Measurements from ENCODE around the gene MRPL21. TPM values are rescaled to one million over a fixed set of nuclear protein-coding genes. Genes with fewer than 3 reads are reported as not detected.
"Not testable (repeated sequence)": the region's sequence is repeated elsewhere in the genome, so short reads cannot be mapped to it uniquely, and the experiment has no call there.

Gene MRPL21
- polyA plus RNA-seq, 4 donors, result 61.4 to 135 (median 99.9) TPM

DNA sequence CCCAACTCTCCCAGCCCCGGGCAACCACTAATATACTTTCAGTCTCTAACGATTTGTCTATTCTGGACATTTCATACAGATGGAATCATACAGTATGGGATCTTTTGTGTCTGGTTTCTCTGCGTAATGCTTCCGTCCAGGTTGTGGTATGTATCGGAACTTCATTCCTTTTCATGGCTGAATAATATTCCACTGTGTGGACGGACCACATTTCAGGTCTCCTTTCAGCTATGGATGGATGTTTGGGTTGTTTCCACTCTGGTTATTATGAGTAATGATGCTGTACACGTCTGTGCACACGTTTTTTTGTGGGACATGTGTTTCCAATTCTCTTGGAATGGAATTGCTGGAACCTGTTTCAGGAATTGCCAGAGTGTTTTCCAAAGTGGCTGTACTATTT is 44.5 kb downstream of the MRPL21 start:
- DNase-seq (no peak), FAIRE-seq (no peak)
- Histone ChIP-seq H3K27ac (ENCODE audit: low read depth in 1 of 3, low read length in 2 of 3) (no peak overlapping the region), H3K9me3 (ENCODE audit: control insufficient read depth in 2 of 2, insufficient read depth in 1 of 2, low read depth in 1 of 2, low read length in 1 of 2) (peaks cover 3 to 8% of the 10 kb centered on the region in 2 donors), H3K4me1 (ENCODE audit: control insufficient read depth in 3 of 3, insufficient read depth in 2 of 3, low read depth in 1 of 3, low read length in 2 of 3) (peaks cover 4 to 36% (median 12%) of the 10 kb centered on the region in 3 donors), H3K4me3 (ENCODE audit: low read depth in 1 of 3, low read length in 3 of 3) (no peak overlapping the region), H3K36me3 (ENCODE audit: control insufficient read depth in 3 of 3, insufficient read depth in 2 of 3, low read depth in 1 of 3, low read length in 3 of 3) (peaks cover 0 to 4% (median 0%) of the 10 kb centered on the region in 3 donors), H3K27me3 (ENCODE audit: control insufficient read depth in 3 of 3, insufficient read depth in 3 of 3, low read length in 3 of 3) (peaks cover 0 to 6% (median 0%) of the 10 kb centered on the region in 3 donors)
- 87 to 88% (median 87%) methylated on average over 8 of the region's 8 CpGs for WGBS, 3 donors

GRCh38 chr11:68857037-68857586 is 46.5 kb downstream of the MRPL21 start:
- WGBS, 3 donors, result 30 to 63% (median 31%) methylated on average over 8 of the region's 8 CpGs
- peaks cover 0 to 14% (median 5%) of the 10 kb centered on the region in 3 donors for H3K27me3 ChIP-seq (ENCODE audit: control insufficient read depth in 3 of 3, insufficient read depth in 3 of 3, low read length in 3 of 3)
- H3K36me3 ChIP-seq (ENCODE audit: control insufficient read depth in 3 of 3, insufficient read depth in 2 of 3, low read depth in 1 of 3, low read length in 3 of 3), result no peaks in the 10 kb centered on the region
- DNase-seq, result no peak
- H3K27ac ChIP-seq (ENCODE audit: low read depth in 1 of 3, low read length in 2 of 3), result peak overlapping the region; percentile 48 to 89 (median 65)
- peaks cover 0 to 4% of the 10 kb centered on the region in 2 donors for H3K9me3 ChIP-seq (ENCODE audit: control insufficient read depth in 2 of 2, insufficient read depth in 1 of 2, low read depth in 1 of 2, low read length in 1 of 2)
- H3K4me3 ChIP-seq (ENCODE audit: low read depth in 1 of 3, low read length in 3 of 3), result no peak overlapping the region
- H3K4me1 ChIP-seq (ENCODE audit: control insufficient read depth in 3 of 3, insufficient read depth in 2 of 3, low read depth in 1 of 3, low read length in 2 of 3), result peaks cover 4 to 34% (median 8%) of the 10 kb centered on the region in 3 donors
- FAIRE-seq, result no peak

DNA sequence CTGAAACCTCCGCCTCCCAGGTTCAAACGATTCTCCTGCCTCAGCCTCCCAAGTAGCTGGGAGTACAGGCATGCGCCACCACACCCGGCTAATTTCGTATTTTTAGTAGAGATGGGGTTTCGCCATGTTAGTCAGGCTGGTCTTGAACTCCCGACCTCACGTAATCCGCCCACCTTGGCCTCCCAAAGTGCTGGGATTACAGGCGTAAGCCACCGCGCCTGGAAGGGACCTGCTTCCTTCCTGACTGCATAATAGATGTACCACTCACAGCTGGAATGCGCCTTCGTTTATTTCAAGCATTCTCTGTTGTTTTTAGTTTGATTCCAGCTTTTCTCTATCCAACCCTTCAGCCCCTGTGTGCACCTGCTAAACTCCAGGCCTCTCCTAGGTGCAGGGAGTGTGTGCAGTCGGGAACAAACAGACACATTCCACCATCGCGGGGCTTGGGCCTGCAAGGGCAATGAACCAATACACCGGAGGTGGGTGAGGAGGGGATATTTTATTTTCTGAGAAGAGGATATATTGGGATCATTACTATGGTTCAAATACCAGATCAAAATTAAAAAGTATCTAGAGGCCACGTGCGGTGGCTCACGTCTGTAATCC is 47.1 kb downstream of the MRPL21 start:
- DNase-seq; H3K4me3 ChIP-seq (ENCODE audit: low read depth in 1 of 3, low read length in 3 of 3); H3K9me3 ChIP-seq (ENCODE audit: control insufficient read depth in 2 of 2, insufficient read depth in 1 of 2, low read depth in 1 of 2, low read length in 1 of 2); H3K36me3 ChIP-seq (ENCODE audit: control insufficient read depth in 3 of 3, insufficient read depth in 2 of 3, low read depth in 1 of 3, low read length in 3 of 3); FAIRE-seq: not testable (repeated sequence)
- Histone ChIP-seq H3K27ac (ENCODE audit: low read depth in 1 of 3, low read length in 2 of 3) (peak overlapping the region; percentile 48 to 89 (median 65)), H3K4me1 (ENCODE audit: control insufficient read depth in 3 of 3, insufficient read depth in 2 of 3, low read depth in 1 of 3, low read length in 2 of 3) (peaks cover 4 to 34% (median 8%) of the 10 kb centered on the region in 3 donors), H3K27me3 (ENCODE audit: control insufficient read depth in 3 of 3, insufficient read depth in 3 of 3, low read length in 3 of 3) (peaks cover 0 to 14% (median 5%) of the 10 kb centered on the region in 3 donors)
- 84 to 89% (median 87%) methylated on average over 21 of the region's 21 CpGs for WGBS, 3 donors

- H3K4me1 ChIP-seq (ENCODE audit: control insufficient read depth in 3 of 3, insufficient read depth in 2 of 3, low read depth in 1 of 3, low read length in 2 of 3), result peaks cover 4 to 34% (median 8%) of the 10 kb centered on the region in 3 donors
- H3K9me3 ChIP-seq (ENCODE audit: control insufficient read depth in 2 of 2, insufficient read depth in 1 of 2, low read depth in 1 of 2, low read length in 1 of 2), result peaks cover 0 to 4% of the 10 kb centered on the region in 2 donors
- H3K27ac ChIP-seq (ENCODE audit: low read depth in 1 of 3, low read length in 2 of 3), result peak overlapping the region in 2 of 3 donors; percentile 17 to 78
- H3K36me3 ChIP-seq (ENCODE audit: control insufficient read depth in 3 of 3, insufficient read depth in 2 of 3, low read depth in 1 of 3, low read length in 3 of 3), result no peaks in the 10 kb centered on the region
- peaks cover 0 to 14% (median 5%) of the 10 kb centered on the region in 3 donors for H3K27me3 ChIP-seq (ENCODE audit: control insufficient read depth in 3 of 3, insufficient read depth in 3 of 3, low read length in 3 of 3)
- no peak for FAIRE-seq
- DNase-seq, result peak; percentile 57 to 63
- H3K4me3 ChIP-seq (ENCODE audit: low read depth in 1 of 3, low read length in 3 of 3), result peak overlapping the region; percentile 12 to 59 (median 46)
- 3 to 7% (median 6%) methylated on average over 34 to 62 of the region's 62 CpGs for WGBS, 3 donors
These were observed 48.2 kb downstream of the MRPL21 start for GRCh38 chr11:68855205-68855981.

DNA sequence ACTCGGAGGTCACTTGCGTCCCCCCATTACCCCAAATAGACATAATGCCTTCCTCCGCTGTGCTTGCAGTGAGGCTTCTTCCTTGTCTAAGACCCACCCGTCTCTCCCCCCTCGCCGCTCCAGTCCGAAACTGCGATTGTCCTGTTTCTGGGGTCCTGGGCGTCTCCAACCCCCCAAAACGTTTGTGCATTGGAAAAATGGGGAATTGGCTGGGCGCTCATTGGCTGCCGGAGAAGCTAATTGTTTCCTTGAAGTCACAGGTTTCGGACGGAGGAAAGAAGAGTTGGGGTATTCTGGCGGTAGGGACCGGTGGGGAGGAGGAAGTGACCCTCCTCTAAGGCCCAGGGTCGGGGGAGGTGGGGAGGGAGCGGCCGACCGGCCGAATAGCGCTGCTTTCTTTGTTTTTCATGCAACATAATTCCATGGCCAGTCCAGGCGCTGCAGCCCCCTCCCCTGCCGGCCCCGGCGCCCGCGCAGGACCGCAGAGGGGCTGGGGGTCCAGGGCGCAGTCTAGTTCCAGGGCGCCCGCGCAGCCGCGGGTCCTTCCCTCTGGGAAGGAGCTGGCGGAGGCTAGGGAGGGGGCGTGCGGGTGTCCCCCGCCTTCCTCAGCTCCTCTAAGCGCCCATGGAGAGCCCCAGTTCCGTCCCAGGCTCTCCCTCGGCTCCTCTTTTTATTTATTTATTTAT is 49.2 kb downstream of the MRPL21 start:
- Histone ChIP-seq H3K4me3 (ENCODE audit: low read depth in 1 of 3, low read length in 3 of 3) (peak overlapping the region in 1 of 3 donors; percentile 46), H3K27ac (ENCODE audit: low read depth in 1 of 3, low read length in 2 of 3) (no peak overlapping the region), H3K9me3 (ENCODE audit: control insufficient read depth in 2 of 2, insufficient read depth in 1 of 2, low read depth in 1 of 2, low read length in 1 of 2) (peaks cover 0 to 4% of the 10 kb centered on the region in 2 donors), H3K4me1 (ENCODE audit: control insufficient read depth in 3 of 3, insufficient read depth in 2 of 3, low read depth in 1 of 3, low read length in 2 of 3) (peaks cover 4 to 34% (median 8%) of the 10 kb centered on the region in 3 donors), H3K27me3 (ENCODE audit: control insufficient read depth in 3 of 3, insufficient read depth in 3 of 3, low read length in 3 of 3) (peaks cover 0 to 14% (median 5%) of the 10 kb centered on the region in 3 donors), H3K36me3 (ENCODE audit: control insufficient read depth in 3 of 3, insufficient read depth in 2 of 3, low read depth in 1 of 3, low read length in 3 of 3) (no peaks in the 10 kb centered on the region)
- DNase-seq, result peak in 1 of 2 donors; percentile 28
- FAIRE-seq, result no peak
- 17 to 32% (median 28%) methylated on average over 32 to 42 of the region's 42 CpGs for WGBS, 3 donors

DNA sequence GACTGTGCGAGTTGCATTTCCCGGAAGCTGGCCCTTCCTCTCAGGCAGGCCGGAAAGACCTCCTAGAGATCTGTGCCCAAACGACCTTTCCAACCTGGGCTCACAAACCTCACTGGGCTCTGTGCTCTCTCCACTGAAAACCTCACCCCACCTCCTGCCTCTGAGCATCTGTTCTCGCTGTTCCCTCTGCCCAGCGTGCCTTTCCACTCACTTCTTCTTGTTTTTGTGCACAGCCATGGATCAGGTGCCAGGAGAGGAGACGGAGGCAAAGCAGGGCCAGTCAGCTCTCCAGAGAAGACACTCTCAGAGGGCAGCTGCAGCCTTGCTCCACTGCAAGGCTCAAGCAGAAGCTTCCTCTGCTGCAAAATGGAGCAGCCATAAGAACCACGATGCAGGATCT is 51.0 kb downstream of the MRPL21 start:
- 84 to 89% (median 86%) methylated on average over 8 of the region's 8 CpGs for WGBS, 3 donors
- Histone ChIP-seq H3K27ac (ENCODE audit: low read depth in 1 of 3, low read length in 2 of 3) (no peak overlapping the region), H3K4me1 (ENCODE audit: control insufficient read depth in 3 of 3, insufficient read depth in 2 of 3, low read depth in 1 of 3, low read length in 2 of 3) (peaks cover 0 to 23% (median 5%) of the 10 kb centered on the region in 3 donors), H3K36me3 (ENCODE audit: control insufficient read depth in 3 of 3, insufficient read depth in 2 of 3, low read depth in 1 of 3, low read length in 3 of 3) (no peaks in the 10 kb centered on the region), H3K4me3 (ENCODE audit: low read depth in 1 of 3, low read length in 3 of 3) (no peak overlapping the region), H3K9me3 (ENCODE audit: control insufficient read depth in 2 of 2, insufficient read depth in 1 of 2, low read depth in 1 of 2, low read length in 1 of 2) (no peaks in the 10 kb centered on the region), H3K27me3 (ENCODE audit: control insufficient read depth in 3 of 3, insufficient read depth in 3 of 3, low read length in 3 of 3) (peaks cover 0 to 14% (median 5%) of the 10 kb centered on the region in 3 donors)
- DNase-seq (no peak), FAIRE-seq (no peak)

GRCh38 chr11:68848429-68848828 is 55.2 kb downstream of the MRPL21 start:
- no peaks in the 10 kb centered on the region for H3K36me3 ChIP-seq (ENCODE audit: control insufficient read depth in 3 of 3, insufficient read depth in 2 of 3, low read depth in 1 of 3, low read length in 3 of 3)
- no peak for FAIRE-seq
- peaks cover 0 to 9% (median 2%) of the 10 kb centered on the region in 3 donors for H3K4me1 ChIP-seq (ENCODE audit: control insufficient read depth in 3 of 3, insufficient read depth in 2 of 3, low read depth in 1 of 3, low read length in 2 of 3)
- H3K27me3 ChIP-seq (ENCODE audit: control insufficient read depth in 3 of 3, insufficient read depth in 3 of 3, low read length in 3 of 3), result peaks cover 0 to 7% (median 0%) of the 10 kb centered on the region in 3 donors
- H3K9me3 ChIP-seq (ENCODE audit: control insufficient read depth in 2 of 2, insufficient read depth in 1 of 2, low read depth in 1 of 2, low read length in 1 of 2), result no peaks in the 10 kb centered on the region
- WGBS, 3 donors, result 84 to 93% (median 86%) methylated on average over 15 of the region's 15 CpGs
- no peak overlapping the region for H3K4me3 ChIP-seq (ENCODE audit: low read depth in 1 of 3, low read length in 3 of 3)
- no peak overlapping the region for H3K27ac ChIP-seq (ENCODE audit: low read depth in 1 of 3, low read length in 2 of 3)
- no peak for DNase-seq

DNA sequence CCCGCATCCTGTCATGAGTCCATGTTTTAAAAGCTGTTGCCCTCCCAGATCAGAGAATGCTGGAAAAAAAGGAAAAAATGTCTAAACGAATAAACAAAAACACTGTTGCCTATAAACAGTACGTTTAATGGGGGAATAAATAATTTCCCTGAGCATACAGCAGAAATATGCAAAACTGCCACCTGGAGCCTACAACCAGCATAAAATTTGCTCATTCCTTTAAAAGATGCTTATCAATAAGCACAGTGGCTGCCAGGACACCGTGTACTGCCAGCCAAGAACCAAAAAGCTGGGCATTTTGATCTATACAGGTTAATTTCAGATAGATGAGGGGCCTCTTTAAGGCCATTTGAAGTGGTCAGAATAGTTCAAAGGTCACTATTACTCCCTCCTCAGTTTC is 56.2 kb downstream of the MRPL21 start:
- no peak overlapping the region for H3K27ac ChIP-seq (ENCODE audit: low read depth in 1 of 3, low read length in 2 of 3)
- no peaks in the 10 kb centered on the region for H3K9me3 ChIP-seq (ENCODE audit: control insufficient read depth in 2 of 2, insufficient read depth in 1 of 2, low read depth in 1 of 2, low read length in 1 of 2)
- FAIRE-seq (no peak), DNase-seq (no peak)
- peaks cover 0 to 8% (median 0%) of the 10 kb centered on the region in 3 donors for H3K27me3 ChIP-seq (ENCODE audit: control insufficient read depth in 3 of 3, insufficient read depth in 3 of 3, low read length in 3 of 3)
- no peak overlapping the region for H3K4me3 ChIP-seq (ENCODE audit: low read depth in 1 of 3, low read length in 3 of 3)
- 71 to 75% (median 73%) methylated on average over 4 of the region's 4 CpGs for WGBS, 3 donors
- no peaks in the 10 kb centered on the region for H3K36me3 ChIP-seq (ENCODE audit: control insufficient read depth in 3 of 3, insufficient read depth in 2 of 3, low read depth in 1 of 3, low read length in 3 of 3)
- H3K4me1 ChIP-seq (ENCODE audit: control insufficient read depth in 3 of 3, insufficient read depth in 2 of 3, low read depth in 1 of 3, low read length in 2 of 3), result peaks cover 0 to 19% (median 3%) of the 10 kb centered on the region in 3 donors

Measured in small intestine (tissue), 7 donors.